Measurements from ENCODE around the gene MSX1.

- TF ChIP-seq CTCF (optimal IDR thresholded peaks at IDR 0.05 in 1 of 3, IDR thresholded peaks at IDR 0.05 in 1 of 3, conservative IDR thresholded peaks at IDR 0.05 in 1 of 3; ENCODE audit: extremely low read depth in 1 of 3, insufficient read depth in 2 of 3, low read length in 3 of 3) (no peak), EZH2 (IDR thresholded peaks at IDR 0.05; ENCODE audit: low read length) (peak; percentile 82)
Measured at GRCh38 chr4:4868758-4869723, 9.6 kb downstream of the MSX1 start.
